ENCODE data around the gene ZNF768. TPM values are rescaled to one million over a fixed set of nuclear protein-coding genes. Genes with fewer than 3 reads are reported as not detected.

The ZNF768 gene
- total RNA-seq, result 18.0 and 20.5 TPM in 2 replicates

GRCh38 chr16:30526137-30526822, at the start of gene ZNF768:
TSS of gene ZNF768 (minus strand) at chr16:30526566. CDS start at chr16:30526413, 153 bp downstream.

DNA sequence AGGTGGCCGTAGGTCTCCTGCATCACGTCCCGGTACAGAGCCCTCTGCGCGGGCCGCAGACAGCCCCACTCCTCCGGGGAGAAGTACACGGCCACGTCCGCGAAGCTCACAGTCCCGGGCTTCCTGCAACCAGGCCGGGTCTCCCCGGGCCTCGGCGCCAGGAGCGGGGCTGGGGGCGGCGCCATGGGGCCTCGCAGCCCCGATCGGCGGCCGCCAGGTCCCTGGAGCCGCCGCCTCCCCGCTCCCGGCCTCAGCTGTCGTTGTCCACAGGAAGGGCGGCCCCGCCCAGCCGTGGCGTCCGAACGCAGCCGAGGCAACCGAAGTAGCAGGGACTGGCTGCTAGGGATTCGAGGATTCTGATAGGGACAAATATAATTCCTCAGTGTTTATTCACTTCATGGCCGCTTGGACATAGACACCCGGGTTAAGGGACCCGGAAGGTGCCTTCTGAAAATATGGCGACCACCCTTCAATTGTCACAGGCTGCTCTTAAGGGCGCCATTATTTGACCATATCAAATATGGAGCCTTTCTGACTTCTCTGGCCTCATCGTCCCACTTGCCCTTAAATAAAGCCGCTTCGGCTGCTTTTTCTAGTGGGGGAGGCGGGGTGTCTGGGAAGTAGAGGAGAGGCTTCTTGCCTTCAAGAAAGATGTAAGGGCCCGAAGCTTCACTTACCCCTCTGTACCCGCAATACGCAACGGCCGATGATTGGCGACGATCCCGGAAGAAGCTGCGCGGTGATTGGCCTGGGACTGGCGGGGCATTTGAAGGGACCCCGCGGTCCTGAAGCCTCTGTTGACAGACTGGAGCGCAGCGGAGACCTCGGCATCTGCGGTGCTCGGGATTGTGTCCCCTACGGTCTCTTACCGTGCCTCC, 45.3 kb upstream of the ZNF768 start, which contains the start of gene ZNF688:
ZNF688 (minus strand) TSS at position 270 of the 878 bp plus-strand sequence; CDS start at position 185, 85 bp downstream.

DNA sequence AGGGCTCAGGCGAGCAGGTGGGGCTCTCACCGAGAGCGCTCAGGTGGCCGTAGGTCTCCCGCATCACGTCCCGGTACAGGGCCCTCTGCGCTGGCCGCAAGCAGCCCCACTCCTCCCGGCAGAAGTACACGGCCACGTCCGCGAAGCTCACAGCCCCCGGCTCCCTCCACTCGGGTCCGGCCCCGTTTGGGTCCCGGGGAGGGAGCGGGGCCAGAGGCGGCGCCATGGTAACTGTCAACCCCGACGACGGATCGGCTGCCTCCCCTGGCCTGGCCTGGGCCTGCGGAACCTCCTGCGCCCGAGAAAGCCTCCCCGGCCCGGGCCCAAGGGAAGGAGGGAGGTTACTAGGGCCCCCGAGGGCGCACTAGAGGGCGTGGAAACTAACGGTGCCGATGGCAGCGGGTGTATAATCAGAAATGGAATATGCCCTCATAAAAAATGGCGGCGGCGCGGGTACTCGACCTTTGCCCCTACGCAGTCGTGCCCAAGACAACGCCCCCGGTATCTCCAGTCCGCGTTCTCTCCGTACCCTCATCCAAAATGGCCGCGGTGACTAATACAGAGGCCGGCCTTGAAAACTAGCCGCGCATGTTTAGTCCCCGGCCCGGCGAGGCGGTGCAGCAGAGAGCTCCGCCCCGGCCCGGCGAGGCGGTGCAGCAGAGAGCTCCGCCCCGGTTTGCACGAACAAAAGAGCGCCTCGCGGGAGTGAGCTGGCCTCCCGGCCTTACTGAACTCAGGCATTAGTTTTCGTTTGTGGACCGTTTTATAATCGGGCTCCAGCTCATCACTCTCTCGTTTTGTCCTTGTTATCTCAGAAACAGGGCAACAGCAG, 31.8 kb upstream of the ZNF768 start, which contains the start of gene ZNF764:
ZNF764 (minus strand) TSS at position 418 of the 832 bp plus-strand sequence; CDS start at position 226, 192 bp downstream.

DNA sequence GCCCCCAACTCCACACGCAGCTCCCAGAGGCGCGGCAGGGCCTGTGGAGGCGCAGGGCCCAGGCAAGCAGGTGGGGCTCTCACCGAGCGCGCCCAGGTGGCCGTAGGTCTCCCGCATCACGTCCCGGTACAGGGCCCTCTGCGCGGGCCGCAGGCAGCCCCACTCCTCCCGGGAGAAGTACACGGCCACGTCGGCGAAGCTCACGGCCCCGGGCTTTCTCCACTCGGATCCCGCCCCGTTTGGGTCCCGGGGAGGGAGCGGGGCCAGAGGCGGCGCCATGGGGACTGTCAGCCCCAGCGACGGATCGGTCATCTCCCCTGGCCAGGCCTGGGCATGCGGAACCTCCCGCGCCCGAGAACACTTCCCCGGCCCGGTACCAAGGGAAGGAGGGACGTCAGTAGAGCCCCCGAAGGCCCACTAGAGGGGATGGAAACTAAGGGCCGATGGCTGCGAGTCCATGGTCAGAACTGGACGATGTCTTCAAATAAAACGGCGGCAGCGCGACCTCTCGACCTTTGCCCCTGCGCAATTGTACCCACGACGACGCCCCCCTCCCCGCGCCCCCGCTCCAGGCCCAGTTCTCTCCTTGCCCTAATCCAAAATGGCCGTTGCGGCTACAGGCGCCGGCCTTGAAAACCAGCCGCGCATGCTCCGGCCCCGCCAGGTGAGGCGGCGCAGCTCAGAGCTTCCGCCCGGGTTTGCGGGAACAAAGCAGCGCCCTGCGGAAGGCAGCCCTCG, 8.2 kb upstream of the ZNF768 start, which contains the start of gene ZNF747:
ZNF747 (minus strand) TSS at position 491 of the 738 bp plus-strand sequence; CDS start at position 312, 179 bp downstream.

Small RNAs within 50 kb of the gene (small RNA-seq; reads per million reads assigned to genes)
- gene MIR4518, result not detected
- not detected for gene RNU7-61P

Other genes starting within 250 kb of the ZNF768 start
- gene CD2BP2, start 171.3 kb downstream of the ZNF768 start, total RNA-seq, result 21.7 and 22.3 TPM in 2 replicates
- gene TBC1D10B, start 156.1 kb downstream of the ZNF768 start, total RNA-seq, result 38.6 and 47.3 TPM in 2 replicates
- gene MYL11, start 151.8 kb downstream of the ZNF768 start, total RNA-seq, result not detected in 2 replicates
- gene SEPTIN1, start 144.0 kb downstream of the ZNF768 start, total RNA-seq, result 0.20 TPM in 1 of 2 replicates, not detected in the other
- gene ZNF48, start 131.1 kb downstream of the ZNF768 start, total RNA-seq, result 5.5 and 6.5 TPM in 2 replicates
- gene ZNF771, start 119.0 kb downstream of the ZNF768 start, total RNA-seq, result 9.8 and 12.1 TPM in 2 replicates
- gene DCTPP1, start 96.5 kb downstream of the ZNF768 start, total RNA-seq, result 20.6 and 22.1 TPM in 2 replicates
- gene SEPHS2, start 80.7 kb downstream of the ZNF768 start, total RNA-seq, result 6.8 and 7.7 TPM in 2 replicates
- under 0.01 TPM in 1 of 2 replicates, not detected in the other for gene ITGAL, start 53.8 kb downstream of the ZNF768 start, total RNA-seq
- 8.1 and 8.4 TPM in 2 replicates for gene ZNF747, start 8.3 kb upstream of the ZNF768 start, total RNA-seq
- gene ZNF764, start 31.8 kb upstream of the ZNF768 start, total RNA-seq, result 4.8 and 7.6 TPM in 2 replicates
- gene ZNF688, start 45.1 kb upstream of the ZNF768 start, total RNA-seq, result 4.9 and 8.5 TPM in 2 replicates
- gene ZNF785, start 59.1 kb upstream of the ZNF768 start, total RNA-seq, result 9.4 and 11.4 TPM in 2 replicates
- gene ZNF689, start 83.8 kb upstream of the ZNF768 start, total RNA-seq, result 5.1 and 5.5 TPM in 2 replicates
- gene PRR14, start 124.4 kb upstream of the ZNF768 start, total RNA-seq, result 5.9 and 7.8 TPM in 2 replicates
- 13.2 and 32.6 TPM in 2 replicates for gene FBRS, start 131.9 kb upstream of the ZNF768 start, total RNA-seq
- gene SRCAP, start 172.6 kb upstream of the ZNF768 start, total RNA-seq, result 14.0 and 19.4 TPM in 2 replicates
- 18.0 and 20.5 TPM in 2 replicates for gene PHKG2, start 221.9 kb upstream of the ZNF768 start, total RNA-seq
- gene CFAP119, start 235.5 kb upstream of the ZNF768 start, total RNA-seq, result 1.5 and 2.5 TPM in 2 replicates
- gene RNF40, start 235.8 kb upstream of the ZNF768 start, total RNA-seq, result 63.6 and 90.5 TPM in 2 replicates